Duodenal mucosa (tissue), 2 donors: ENCODE measurements around the gene NAA80.

Source experiments
- H3K27ac ChIP-seq: one replicate; pipeline ENCODE4 v1.7.0; 2013; ENCODE audit warnings: low read depth, low read length
- H3K27me3 ChIP-seq, 2 donors: one replicate each; pipeline ENCODE4 v1.7.0; 2013; ENCODE audit warnings: low read length in 2 of 2, control low read depth in 1 of 2; ENCODE audit not compliant: insufficient read depth in 2 of 2, control insufficient read depth in 1 of 2
- H3K36me3 ChIP-seq, 2 donors: one replicate each; pipeline ENCODE4 v1.7.0; 2013; ENCODE audit warnings: low read length in 2 of 2, control low read depth in 1 of 2; ENCODE audit not compliant: insufficient read depth in 2 of 2, control insufficient read depth in 1 of 2
- H3K4me1 ChIP-seq, 2 donors: one replicate each; pipeline ENCODE4 v1.7.0; 2013; ENCODE audit warnings: low read length in 2 of 2, control low read depth in 1 of 2; ENCODE audit not compliant: insufficient read depth in 2 of 2, control insufficient read depth in 1 of 2
- H3K4me3 ChIP-seq, 2 donors: one replicate each; pipeline ENCODE4 v1.7.0; 2013; ENCODE audit warnings: low read length in 2 of 2, low read depth in 1 of 2
- H3K9ac ChIP-seq, 2 donors: one replicate each; pipeline ENCODE4 v1.7.0; 2013; ENCODE audit warnings: low read length in 2 of 2, low read depth in 1 of 2
- H3K9me3 ChIP-seq, 2 donors: one replicate each; pipeline ENCODE4 v1.7.0; 2013; ENCODE audit warnings: low read length in 2 of 2, control low read depth in 1 of 2; ENCODE audit not compliant: control insufficient read depth in 1 of 2

Gene NAA80

GRCh38 chr3:50297896-50298725, 1.1 kb downstream of the NAA80 start:
- Histone ChIP-seq H3K36me3 (no peaks in the 10 kb centered on the region), H3K27me3 (no peaks in the 10 kb centered on the region), H3K9ac (peak overlapping the region; percentile 89 to 97), H3K27ac (peak overlapping the region; percentile 93), H3K4me1 (peaks cover 28 to 39% of the 10 kb centered on the region in 2 donors), H3K4me3 (peak overlapping the region; percentile 87 to 93), H3K9me3 (no peaks in the 10 kb centered on the region)

GRCh38 chr3:50297384-50297775, 1.8 kb downstream of the NAA80 start:
- Histone ChIP-seq H3K4me3 (no peak overlapping the region), H3K9me3 (no peaks in the 10 kb centered on the region), H3K27me3 (no peaks in the 10 kb centered on the region), H3K27ac (no peak overlapping the region), H3K4me1 (peaks cover 32 to 38% of the 10 kb centered on the region in 2 donors), H3K36me3 (no peaks in the 10 kb centered on the region), H3K9ac (no peak overlapping the region)

- Histone ChIP-seq H3K4me1 (peaks cover 32 to 38% of the 10 kb centered on the region in 2 donors), H3K4me3 (no peak overlapping the region), H3K9ac (no peak overlapping the region), H3K27me3 (no peaks in the 10 kb centered on the region), H3K27ac (no peak overlapping the region), H3K9me3 (no peaks in the 10 kb centered on the region), H3K36me3 (no peaks in the 10 kb centered on the region)
Observed at GRCh38 chr3:50296721-50297383, 2.4 kb downstream of the NAA80 start.

DNA sequence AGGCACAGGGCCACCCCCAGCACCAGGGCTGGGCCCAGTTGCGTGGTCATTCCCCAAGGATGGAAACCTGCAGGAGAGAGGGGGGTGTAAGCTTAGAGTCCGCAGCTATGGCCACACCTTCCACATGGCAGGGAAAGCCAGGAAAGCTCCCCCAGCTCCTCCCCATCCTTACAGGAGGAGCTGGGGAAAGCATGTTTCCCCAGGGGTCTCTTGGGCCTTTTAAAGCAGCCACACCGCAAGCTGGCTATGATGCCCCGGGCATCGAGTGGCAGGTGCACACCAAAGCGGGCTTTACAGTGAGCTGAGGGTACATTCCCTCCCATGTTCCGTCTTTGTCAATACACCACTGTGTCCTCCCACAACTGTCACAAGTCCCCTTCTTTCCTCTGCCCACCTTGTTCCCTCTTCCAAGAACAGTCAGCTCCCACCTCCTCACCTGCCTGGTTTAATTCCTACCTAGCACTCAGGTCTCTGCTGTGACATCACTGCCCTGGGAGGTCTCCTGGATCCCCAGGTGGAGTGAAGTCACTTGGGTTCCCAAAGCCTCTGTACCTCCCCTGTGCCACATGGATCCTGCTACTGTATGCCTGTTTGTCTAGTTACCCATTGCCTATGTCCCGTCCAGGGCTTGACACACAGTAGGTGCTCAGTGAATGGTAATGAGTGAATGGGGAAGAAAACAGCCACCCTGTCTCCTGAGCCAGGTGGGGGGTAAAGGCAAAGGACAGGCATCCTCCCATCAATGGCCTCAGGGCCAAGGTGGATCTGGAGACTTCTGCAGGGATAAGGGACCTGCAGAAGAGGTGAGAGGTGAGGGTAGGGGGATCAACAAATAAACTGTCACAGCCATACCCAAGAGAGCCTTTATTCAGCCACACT, 3.4 kb downstream of the NAA80 start:
- peaks cover 40 to 44% of the 10 kb centered on the region in 2 donors for H3K4me1 ChIP-seq
- H3K27me3 ChIP-seq, result no peaks in the 10 kb centered on the region
- no peak overlapping the region for H3K9ac ChIP-seq
- no peak overlapping the region for H3K4me3 ChIP-seq
- no peak overlapping the region for H3K27ac ChIP-seq
- no peaks in the 10 kb centered on the region for H3K9me3 ChIP-seq
- H3K36me3 ChIP-seq, result no peaks in the 10 kb centered on the region

DNA sequence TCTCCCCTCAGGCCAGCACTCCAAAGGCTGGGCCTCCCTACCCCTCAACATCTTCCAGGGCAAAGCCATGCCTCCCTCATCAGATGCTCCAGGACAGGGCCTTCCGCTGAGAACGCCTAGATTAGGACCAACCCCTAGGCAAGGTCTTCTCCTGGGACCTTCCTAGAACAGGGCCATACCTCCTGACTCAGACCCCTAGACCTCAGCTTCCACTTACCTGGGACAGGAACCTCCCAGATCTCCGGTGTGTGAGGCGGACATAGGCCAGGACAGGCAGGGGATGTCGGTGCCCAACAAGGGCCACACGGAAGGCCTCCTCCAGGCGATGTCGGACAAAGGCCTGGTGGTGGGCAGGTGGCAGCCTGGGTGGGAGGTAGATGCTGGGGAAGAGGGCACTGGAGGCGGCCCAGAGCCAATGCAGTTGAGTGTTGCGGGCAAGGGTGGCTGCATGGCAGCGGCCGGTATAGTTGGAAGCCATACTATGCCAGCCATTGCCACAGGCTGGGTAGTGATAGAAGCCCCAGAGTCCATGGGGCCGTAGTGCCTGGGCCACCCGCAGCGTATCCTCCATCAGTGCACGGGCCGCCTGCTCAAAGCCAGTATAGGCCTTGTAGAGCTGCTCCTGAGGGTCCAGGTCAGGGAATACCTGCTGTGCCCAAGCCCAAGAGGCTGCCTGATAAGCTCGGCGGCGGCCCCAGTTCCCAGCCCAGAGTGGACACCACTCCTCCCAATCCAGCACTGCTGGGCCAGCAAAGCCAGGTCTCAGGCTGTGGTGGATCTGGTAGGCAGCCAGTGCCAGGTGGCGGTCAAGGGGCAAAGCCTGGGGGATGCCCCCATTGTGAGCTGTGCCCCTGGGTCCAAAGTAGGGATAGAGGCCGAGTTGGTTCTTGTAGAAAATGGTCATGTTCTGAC, 4.5 kb downstream of the NAA80 start:
- H3K4me1 ChIP-seq, result peaks cover 37 to 42% of the 10 kb centered on the region in 2 donors
- no peaks in the 10 kb centered on the region for H3K27me3 ChIP-seq
- no peaks in the 10 kb centered on the region for H3K9me3 ChIP-seq
- H3K36me3 ChIP-seq, result peaks cover 7 to 9% of the 10 kb centered on the region in 2 donors
- no peak overlapping the region for H3K4me3 ChIP-seq
- no peak overlapping the region for H3K9ac ChIP-seq
- H3K27ac ChIP-seq, result no peak overlapping the region

GRCh38 chr3:50294089-50294488, 5.1 kb downstream of the NAA80 start:
- Histone ChIP-seq H3K27me3 (no peaks in the 10 kb centered on the region), H3K9me3 (no peaks in the 10 kb centered on the region), H3K4me3 (no peak overlapping the region), H3K36me3 (peaks cover 13 to 16% of the 10 kb centered on the region in 2 donors), H3K9ac (no peak overlapping the region), H3K4me1 (peaks cover 36 to 41% of the 10 kb centered on the region in 2 donors), H3K27ac (no peak overlapping the region)

- Histone ChIP-seq H3K36me3 (peaks cover 20 to 24% of the 10 kb centered on the region in 2 donors), H3K4me1 (peaks cover 28 to 33% of the 10 kb centered on the region in 2 donors), H3K27me3 (no peaks in the 10 kb centered on the region), H3K9ac (peak overlapping the region; percentile 68 to 86), H3K9me3 (no peaks in the 10 kb centered on the region), H3K27ac (no peak overlapping the region), H3K4me3 (peak overlapping the region in 1 of 2 donors; percentile 76)
Observed at GRCh38 chr3:50293079-50293801, 6.0 kb downstream of the NAA80 start.

DNA sequence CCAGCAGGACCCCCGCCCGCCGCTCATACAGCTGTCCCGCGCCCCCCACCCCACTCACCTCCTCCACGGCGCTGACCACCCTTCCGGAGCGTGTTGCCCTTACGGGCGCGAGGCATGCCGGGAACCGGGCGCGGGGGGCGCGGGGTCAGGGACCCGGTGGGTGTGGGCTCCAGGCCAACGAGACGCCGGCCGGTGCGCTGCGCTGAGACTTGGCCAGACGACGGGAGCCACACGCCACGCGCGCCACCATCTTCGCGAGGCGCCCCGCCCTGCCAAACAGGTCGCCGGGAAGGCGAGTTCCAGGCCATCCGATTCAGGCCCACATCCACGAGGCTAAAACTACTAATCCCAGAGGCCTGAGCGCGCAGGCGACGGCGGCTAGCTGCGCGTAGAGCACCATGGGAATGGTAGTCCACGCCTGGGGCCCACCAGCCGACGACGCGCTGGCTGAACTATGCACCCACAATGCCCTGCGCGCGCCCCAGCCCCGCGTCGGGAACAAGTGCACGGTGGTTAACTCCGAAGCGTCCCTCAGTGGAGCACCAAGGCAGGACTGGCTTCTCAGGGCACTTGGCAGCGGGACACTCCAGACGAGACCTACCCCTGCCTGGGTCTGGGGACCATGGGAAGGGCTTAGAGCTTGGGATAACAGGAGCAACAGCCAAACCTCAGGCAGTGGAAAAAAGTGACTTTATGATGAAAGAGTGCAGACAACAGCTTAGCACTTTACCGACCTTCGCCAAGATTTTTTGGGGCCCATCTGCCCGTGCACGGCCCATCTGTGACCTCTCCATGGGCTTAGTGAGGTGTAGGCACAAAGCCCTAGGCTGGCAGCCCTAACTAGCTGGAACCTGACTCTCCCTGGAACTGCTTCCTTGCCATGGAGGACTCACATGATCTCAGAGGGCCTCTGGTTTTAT, 6.8 kb downstream of the NAA80 start, which contains the start of gene IFRD2:
TSS of gene IFRD2 (minus strand) at position 271 of the 920 bp plus-strand sequence. CDS start at position 116, 155 bp downstream.
- Histone ChIP-seq H3K27ac (peak within 1 kb of the TSS; percentile 89), H3K4me1 (peaks cover 22 to 29% of the 10 kb centered on the region in 2 donors), H3K4me3 (peak within 1 kb of the TSS; percentile 92 to 98), H3K36me3 (peaks cover 24 to 32% of the 10 kb centered on the region in 2 donors), H3K27me3 (no peaks in the 10 kb centered on the region), H3K9ac (peak within 1 kb of the TSS; percentile 84 to 86), H3K9me3 (no peaks in the 10 kb centered on the region)
